HCT116 (cell line): ENCODE results near the gene TTC23L. TPM values are rescaled to one million over a fixed set of nuclear protein-coding genes. Genes with fewer than 3 reads are reported as not detected.

ENCODE experiments used
- ATAC-seq: fragments of 200-7000 bp; cut with Tn5 transposase; 2 replicates; pipeline ENCODE4 v1.9.1; 2020; ENCODE audit warnings: mild to moderate bottlenecking, moderate library complexity
- BruUV-seq: library from RNA; stranded (reverse); fragments of 400-500 nt; replicated peaks from 2 replicates; lab custom pipeline; 2021; lab: Mats Ljungman, UMichigan
- CTCF ChIA-PET: fragments of 300-600 bp; sonication (Branson Sonifier 250); formaldehyde crosslinking; loops from one replicate; lab custom pipeline; 2021; ENCODE audit warnings: antibody characterized with exemption; lab: Charles Lee
- POLR2A ChIA-PET: fragments of 300-600, 350-600 bp; sonication (Branson Sonifier 250); formaldehyde crosslinking; loops from one replicate; lab custom pipeline; 2021; ENCODE audit warnings: antibody characterized with exemption; lab: Charles Lee
- RAD21 ChIA-PET, 2 experiments: fragments of 300-600 bp; sonication (Branson Sonifier 250); formaldehyde crosslinking; loops; one replicate each; lab custom pipeline; 2023; ENCODE audit warnings: low total read pairs in 2 of 2; ENCODE audit not compliant: uncharacterized antibody in 2 of 2, unreplicated experiment in 2 of 2, low non-redundant PET in 1 of 2; lab: Charles Lee
- DNase-seq: peaks from one replicate; pipeline ENCODE4 v3.0.0-alpha.2; 2010; ENCODE audit warnings: low read depth, low spot score
- H2AFZ ChIP-seq: fragments of 200-600 bp; shearing (Covaris generic), sonication (generic); 2 replicates; pipeline ENCODE4 v1.6.1; 2017; ENCODE audit warnings: low read depth, mixed run types, mixed read lengths, antibody characterized with exemption, low read length; ENCODE audit not compliant: poor library complexity, severe bottlenecking
- H3K27ac ChIP-seq: 2 replicates; pipeline ENCODE4 v1.5.1; 2012; ENCODE audit warnings: low read depth, low read length
- H3K27me3 ChIP-seq: fragments of 200-600 bp; sonication (generic); 2 replicates; pipeline ENCODE4 v1.6.1; 2016; ENCODE audit warnings: mixed run types, low read length, mixed read lengths; ENCODE audit not compliant: insufficient read depth
- H3K36me3 ChIP-seq, 2 experiments: fragments of 200-500 bp in 1 of 2; fragments of 200-600 bp in 1 of 2; sonication (Bioruptor generic) in 1 of 2; sonication (generic) in 1 of 2; 2 replicates each; pipeline versions ENCODE4 v1.5.1 to v1.6.1; 2014 to 2016; ENCODE audit warnings: low read length in 2 of 2, inconsistent platforms in 1 of 2, mixed read lengths in 1 of 2, mixed run types in 1 of 2; ENCODE audit not compliant: insufficient read depth in 2 of 2, control insufficient read depth in 1 of 2
- H3K4me1 ChIP-seq, 2 experiments: fragments of 200-600 bp in 1 of 2; sonication (generic) in 1 of 2; 2 replicates each; pipeline versions ENCODE4 v1.5.1 to v1.6.1; 2012 to 2017; ENCODE audit warnings: low read length in 2 of 2, inconsistent platforms in 1 of 2, mild to moderate bottlenecking in 1 of 2, mixed read lengths in 1 of 2, mixed run types in 1 of 2, moderate library complexity in 1 of 2; ENCODE audit not compliant: insufficient read depth in 2 of 2, control insufficient read depth in 1 of 2
- H3K4me2 ChIP-seq: fragments of 200-600 bp; sonication (generic); 2 replicates; pipeline ENCODE4 v1.6.1; 2017; ENCODE audit warnings: mixed run types, low read length, mixed read lengths
- H3K4me3 ChIP-seq, 2 experiments: fragments of 200-600 bp in 1 of 2; sonication (generic) in 1 of 2; replicated peaks in 1 of 2; 2 replicates each; pipeline ENCODE4 v1.5.1; 2011 to 2016; ENCODE audit warnings: low read length in 2 of 2, control low read depth in 1 of 2, low read depth in 1 of 2, mild to moderate bottlenecking in 1 of 2, mixed read lengths in 1 of 2, mixed run types in 1 of 2
- H3K79me2 ChIP-seq: fragments of 200-600 bp; sonication (generic); 2 replicates; pipeline ENCODE4 v1.6.1; 2017; ENCODE audit warnings: mild to moderate bottlenecking, mixed run types, low read length, moderate library complexity, mixed read lengths; ENCODE audit not compliant: insufficient read depth
- H3K9ac ChIP-seq: fragments of 200-600 bp; sonication (generic); 2 replicates; pipeline ENCODE4 v1.6.1; 2016; ENCODE audit warnings: low read length, mixed read lengths
- H3K9me2 ChIP-seq: fragments of 200-600 bp; sonication (generic), shearing (Covaris generic); 2 replicates; pipeline ENCODE4 v1.6.1; 2017; ENCODE audit warnings: mixed run types, mild to moderate bottlenecking, moderate library complexity; ENCODE audit not compliant: insufficient read depth
- H3K9me3 ChIP-seq, 2 experiments: fragments of 200-500 bp in 1 of 2; fragments of 200-600 bp in 1 of 2; sonication (Bioruptor generic) in 1 of 2; sonication (generic) in 1 of 2; 2 replicates each; pipeline ENCODE4 v1.6.1; 2014 to 2017; ENCODE audit warnings: low read length in 2 of 2, mixed read lengths in 2 of 2, inconsistent platforms in 1 of 2, low read depth in 1 of 2, mild to moderate bottlenecking in 1 of 2, mixed run types in 1 of 2, moderate library complexity in 1 of 2; ENCODE audit not compliant: control insufficient read depth in 1 of 2, insufficient read depth in 1 of 2
- H4K20me1 ChIP-seq: fragments of 200-600 bp; sonication (generic), shearing (Covaris generic); 2 replicates; pipeline ENCODE4 v1.6.1; 2017; ENCODE audit warnings: mixed run types, mild to moderate bottlenecking, moderate library complexity; ENCODE audit not compliant: insufficient read depth
- EGR1 ChIP-seq: IDR thresholded peaks from 2 replicates; pipeline ENCODE4 v1.6.1; 2012; ENCODE audit warnings: low read depth
- ELF1 ChIP-seq: IDR thresholded peaks from 2 replicates; pipeline ENCODE4 v1.6.1; 2012; ENCODE audit warnings: low read depth, borderline replicate concordance
- EZH2 ChIP-seq: fragments of 200-600 bp; sonication (generic); IDR thresholded peaks from 2 replicates; pipeline ENCODE4 v1.6.1; 2017; ENCODE audit warnings: antibody characterized with exemption, mixed run types
- EZH2phosphoT487 ChIP-seq: fragments of 200-600 bp; IDR thresholded peaks from 2 replicates; pipeline ENCODE4 v1.6.1; 2018; ENCODE audit warnings: antibody characterized with exemption, borderline replicate concordance
- FOSL1 ChIP-seq: IDR thresholded peaks from 2 replicates; pipeline ENCODE4 v1.6.1; 2012; ENCODE audit warnings: low read depth
- POLR2AphosphoS5 ChIP-seq: IDR thresholded peaks from 2 replicates; pipeline ENCODE4 v1.6.1; 2011; ENCODE audit warnings: mild to moderate bottlenecking, low read depth, low read length, moderate library complexity
- SIN3A ChIP-seq: IDR thresholded peaks from 2 replicates; pipeline ENCODE4 v1.6.1; 2012; ENCODE audit warnings: low read depth
- SP1 ChIP-seq: IDR thresholded peaks from 2 replicates; pipeline ENCODE4 v1.6.1; 2012; ENCODE audit warnings: low read depth
- SRF ChIP-seq: IDR thresholded peaks from 2 replicates; pipeline ENCODE4 v1.6.1; 2012; ENCODE audit warnings: low read depth
- TCF7L2 ChIP-seq: IDR thresholded peaks from 2 replicates; pipeline ENCODE4 v1.7.0; 2011; ENCODE audit warnings: borderline replicate concordance, inconsistent platforms; ENCODE audit not compliant: insufficient read depth, insufficient read length; ENCODE audit errors: extremely low read depth
- YY1 ChIP-seq: IDR thresholded peaks from 2 replicates; pipeline ENCODE4 v1.6.1; 2011; ENCODE audit warnings: low read length, low read depth, moderate library complexity, mild to moderate bottlenecking; ENCODE audit not compliant: insufficient replicate concordance; ENCODE audit errors: extremely low read depth
- ZNF274 ChIP-seq: fragments of 200-500 bp; sonication (Bioruptor generic); IDR thresholded peaks from 2 replicates; pipeline ENCODE4 v1.6.1; 2014; ENCODE audit warnings: mild to moderate bottlenecking, low read depth, low read length, inconsistent platforms
- intact Hi-C: fragments of 100-400 bp; cut with micrococcal nuclease; formaldehyde crosslinking; loops from 2 replicates; pipeline ENCODE4 v1.10.0; 2022
- total RNA-seq: library from RNA; stranded (reverse); gene quantifications from one replicate; pipeline ENCODE4 v1.2.1, GENCODE V29; 2021; ENCODE audit not compliant: unreplicated experiment
- TF ChIP-seq, protein P1 (sequence below): IDR thresholded peaks from 2 replicates; pipeline ENCODE4 v1.6.1; 2011; ENCODE audit warnings: mild to moderate bottlenecking, low read length, moderate library complexity; ENCODE audit not compliant: insufficient replicate concordance; ENCODE audit errors: extremely low read depth
- TF ChIP-seq, protein P2 (sequence below), 3 experiments: fragments of 200-600 bp in 1 of 3; sonication (generic) in 1 of 3; IDR thresholded peaks in 2 of 3; conservative IDR thresholded peaks in 1 of 3; 2 replicates each; pipeline ENCODE4 v1.5.1; 2012 to 2017; ENCODE audit warnings: low read depth in 2 of 3, low read length in 2 of 3, antibody characterized with exemption in 1 of 3, borderline replicate concordance in 1 of 3, control low read depth in 1 of 3, mild to moderate bottlenecking in 1 of 3, mixed read lengths in 1 of 3, mixed run types in 1 of 3, moderate library complexity in 1 of 3; ENCODE audit not compliant: insufficient read depth in 1 of 3
- TF ChIP-seq, protein P3 (sequence below): IDR thresholded peaks from 2 replicates; pipeline ENCODE4 v1.6.1; 2012

The TTC23L gene
- total RNA-seq, 1 experiment from 2014 or later = 1.0 TPM

GRCh38 chr5:34789639-34790038 lies 49.3 kb upstream of the TTC23L start:
- ATAC-seq (no peak), DNase-seq (no peak)
- Histone ChIP-seq H2AFZ (no peak overlapping the region), H3K4me1 (no peaks in the 10 kb centered on the region), H3K36me3 (no peaks in the 10 kb centered on the region), H3K27ac (no peak overlapping the region), H3K9ac (no peak overlapping the region), H3K9me2 (no peaks in the 10 kb centered on the region), H3K4me3 (no peak overlapping the region), H3K79me2 (no peaks in the 10 kb centered on the region), H4K20me1 (no peaks in the 10 kb centered on the region), H3K27me3 (no peaks in the 10 kb centered on the region), H3K9me3 (no peaks in the 10 kb centered on the region), H3K4me2 (no peak overlapping the region)
- ChIA-PET POLR2A (no interaction called here), CTCF (no interaction called here), RAD21 (no interaction called here)
- no TSS peak for BruUV-seq
- TF ChIP-seq, protein P1, sequence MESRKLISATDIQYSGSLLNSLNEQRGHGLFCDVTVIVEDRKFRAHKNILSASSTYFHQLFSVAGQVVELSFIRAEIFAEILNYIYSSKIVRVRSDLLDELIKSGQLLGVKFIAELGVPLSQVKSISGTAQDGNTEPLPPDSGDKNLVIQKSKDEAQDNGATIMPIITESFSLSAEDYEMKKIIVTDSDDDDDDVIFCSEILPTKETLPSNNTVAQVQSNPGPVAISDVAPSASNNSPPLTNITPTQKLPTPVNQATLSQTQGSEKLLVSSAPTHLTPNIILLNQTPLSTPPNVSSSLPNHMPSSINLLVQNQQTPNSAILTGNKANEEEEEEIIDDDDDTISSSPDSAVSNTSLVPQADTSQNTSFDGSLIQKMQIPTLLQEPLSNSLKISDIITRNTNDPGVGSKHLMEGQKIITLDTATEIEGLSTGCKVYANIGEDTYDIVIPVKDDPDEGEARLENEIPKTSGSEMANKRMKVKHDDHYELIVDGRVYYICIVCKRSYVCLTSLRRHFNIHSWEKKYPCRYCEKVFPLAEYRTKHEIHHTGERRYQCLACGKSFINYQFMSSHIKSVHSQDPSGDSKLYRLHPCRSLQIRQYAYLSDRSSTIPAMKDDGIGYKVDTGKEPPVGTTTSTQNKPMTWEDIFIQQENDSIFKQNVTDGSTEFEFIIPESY = no peak
- TF ChIP-seq YY1 = no peak
- intact Hi-C loops = no loop called here

DNA sequence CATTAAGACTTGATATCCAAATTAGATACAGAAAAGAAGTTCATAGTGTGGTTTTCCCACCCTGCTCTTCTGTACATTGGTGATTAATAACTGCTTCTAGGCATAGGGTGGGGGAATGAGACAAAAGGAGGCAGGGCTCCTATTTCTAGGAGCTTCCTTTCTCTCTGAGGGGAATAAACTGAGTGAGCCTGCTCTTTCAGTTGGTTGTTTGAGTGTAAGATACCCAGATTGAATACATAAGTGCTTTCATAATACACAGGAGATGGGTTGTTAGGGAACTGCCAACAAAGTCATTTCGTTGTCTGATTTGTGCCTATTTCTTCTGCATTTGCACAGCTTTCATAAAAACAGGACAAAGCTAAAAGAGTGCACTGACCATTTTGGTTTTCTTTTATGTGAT lies 48.9 kb upstream of the TTC23L start:
- RAD21 ChIA-PET = no interaction called here
- H3K9me2 ChIP-seq = no peaks in the 10 kb centered on the region
- H3K4me3 ChIP-seq = no peak overlapping the region
- H3K4me2 ChIP-seq = no peak overlapping the region
- intact Hi-C loops = no loop called here
- no peaks in the 10 kb centered on the region for H3K36me3 ChIP-seq
- no peak overlapping the region for H3K9ac ChIP-seq
- H3K27me3 ChIP-seq = no peaks in the 10 kb centered on the region
- no peak for ATAC-seq
- no TSS peak for BruUV-seq
- CTCF ChIA-PET = no interaction called here
- POLR2A ChIA-PET = no interaction called here
- no peaks in the 10 kb centered on the region for H3K4me1 ChIP-seq
- H2AFZ ChIP-seq = no peak overlapping the region
- DNase-seq = no peak
- no peaks in the 10 kb centered on the region for H4K20me1 ChIP-seq
- H3K27ac ChIP-seq = no peak overlapping the region
- H3K9me3 ChIP-seq = no peaks in the 10 kb centered on the region
- no peaks in the 10 kb centered on the region for H3K79me2 ChIP-seq
- TF ChIP-seq, protein P2, sequence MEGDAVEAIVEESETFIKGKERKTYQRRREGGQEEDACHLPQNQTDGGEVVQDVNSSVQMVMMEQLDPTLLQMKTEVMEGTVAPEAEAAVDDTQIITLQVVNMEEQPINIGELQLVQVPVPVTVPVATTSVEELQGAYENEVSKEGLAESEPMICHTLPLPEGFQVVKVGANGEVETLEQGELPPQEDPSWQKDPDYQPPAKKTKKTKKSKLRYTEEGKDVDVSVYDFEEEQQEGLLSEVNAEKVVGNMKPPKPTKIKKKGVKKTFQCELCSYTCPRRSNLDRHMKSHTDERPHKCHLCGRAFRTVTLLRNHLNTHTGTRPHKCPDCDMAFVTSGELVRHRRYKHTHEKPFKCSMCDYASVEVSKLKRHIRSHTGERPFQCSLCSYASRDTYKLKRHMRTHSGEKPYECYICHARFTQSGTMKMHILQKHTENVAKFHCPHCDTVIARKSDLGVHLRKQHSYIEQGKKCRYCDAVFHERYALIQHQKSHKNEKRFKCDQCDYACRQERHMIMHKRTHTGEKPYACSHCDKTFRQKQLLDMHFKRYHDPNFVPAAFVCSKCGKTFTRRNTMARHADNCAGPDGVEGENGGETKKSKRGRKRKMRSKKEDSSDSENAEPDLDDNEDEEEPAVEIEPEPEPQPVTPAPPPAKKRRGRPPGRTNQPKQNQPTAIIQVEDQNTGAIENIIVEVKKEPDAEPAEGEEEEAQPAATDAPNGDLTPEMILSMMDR (IDR thresholded peaks at IDR 0.05 in 2 of 3, conservative IDR thresholded peaks at IDR 0.05 in 1 of 3; ENCODE audit: borderline replicate concordance in 1 of 3, insufficient read depth in 1 of 3, low read depth in 2 of 3, low read length in 2 of 3) = no peak
- TF ChIP-seq POLR2AphosphoS5 (no peak), FOSL1 (no peak), EZH2phosphoT487 (no peak), TCF7L2 (no peak), SRF (no peak), SIN3A (no peak), ZNF274 (no peak), EGR1 (no peak), SP1 (no peak), ELF1 (no peak), EZH2 (no peak)
- TF ChIP-seq, protein P3, sequence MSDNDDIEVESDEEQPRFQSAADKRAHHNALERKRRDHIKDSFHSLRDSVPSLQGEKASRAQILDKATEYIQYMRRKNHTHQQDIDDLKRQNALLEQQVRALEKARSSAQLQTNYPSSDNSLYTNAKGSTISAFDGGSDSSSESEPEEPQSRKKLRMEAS = no peak
